Stimulated activated CD4-positive, alpha-beta T cell treated with anti-CD3 and anti-CD28 coated beads, Interleukin-1b, Interleukin-23, amount 100 ng/mL, for 4 hours (primary cell): ENCODE measurements around the gene ABCA7.

Source experiments
- DNase-seq, 2 donors: peaks; one replicate each; pipeline ENCODE4 v3.0.0-alpha.2; 2020; ENCODE audit warnings: low read depth in 2 of 2

ABCA7 gene

DNA sequence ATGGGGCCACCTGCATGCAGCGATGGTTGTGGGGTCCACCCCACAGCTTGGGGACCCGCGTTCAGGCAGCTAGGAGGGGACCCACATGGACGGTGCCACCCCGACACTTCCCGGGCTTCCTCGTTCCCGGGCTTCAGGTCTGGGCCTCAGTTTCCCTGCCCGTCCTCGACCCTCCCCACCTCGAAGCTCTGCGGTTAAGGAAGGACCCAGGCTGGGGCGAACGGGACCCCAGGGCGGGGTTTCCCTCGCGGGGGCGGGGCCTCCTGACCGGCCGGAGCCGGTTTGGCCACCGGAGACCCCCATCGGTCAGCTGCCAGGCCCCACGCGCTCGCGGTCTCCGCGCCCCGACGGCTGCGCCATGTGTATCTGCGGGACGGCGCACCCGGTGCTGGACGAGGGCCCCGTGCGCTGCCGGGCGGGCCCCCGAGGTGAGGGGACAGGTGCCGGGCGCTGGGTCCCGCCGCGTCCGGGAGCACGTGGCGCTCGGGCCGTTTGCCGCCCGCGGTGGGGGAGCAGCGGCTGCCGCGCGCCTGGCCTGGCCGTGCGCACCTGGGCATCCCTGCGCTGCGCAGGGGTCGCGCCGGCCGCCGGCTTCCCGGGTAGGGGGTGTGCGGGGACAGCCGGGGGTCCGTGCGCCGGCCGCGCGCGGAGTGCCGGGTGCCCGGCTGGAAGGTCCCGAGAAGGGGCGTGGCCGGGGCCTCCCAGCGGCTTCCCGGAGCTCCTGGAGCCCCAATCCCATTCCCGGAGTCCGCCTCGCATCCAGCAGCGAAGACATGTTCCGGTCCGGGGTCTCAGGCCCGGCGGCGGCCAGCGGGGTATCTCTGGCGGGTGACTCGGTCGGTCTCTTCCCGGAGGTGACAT lies 31.3 kb downstream of the ABCA7 start:
- DNase-seq: no peak

DNA sequence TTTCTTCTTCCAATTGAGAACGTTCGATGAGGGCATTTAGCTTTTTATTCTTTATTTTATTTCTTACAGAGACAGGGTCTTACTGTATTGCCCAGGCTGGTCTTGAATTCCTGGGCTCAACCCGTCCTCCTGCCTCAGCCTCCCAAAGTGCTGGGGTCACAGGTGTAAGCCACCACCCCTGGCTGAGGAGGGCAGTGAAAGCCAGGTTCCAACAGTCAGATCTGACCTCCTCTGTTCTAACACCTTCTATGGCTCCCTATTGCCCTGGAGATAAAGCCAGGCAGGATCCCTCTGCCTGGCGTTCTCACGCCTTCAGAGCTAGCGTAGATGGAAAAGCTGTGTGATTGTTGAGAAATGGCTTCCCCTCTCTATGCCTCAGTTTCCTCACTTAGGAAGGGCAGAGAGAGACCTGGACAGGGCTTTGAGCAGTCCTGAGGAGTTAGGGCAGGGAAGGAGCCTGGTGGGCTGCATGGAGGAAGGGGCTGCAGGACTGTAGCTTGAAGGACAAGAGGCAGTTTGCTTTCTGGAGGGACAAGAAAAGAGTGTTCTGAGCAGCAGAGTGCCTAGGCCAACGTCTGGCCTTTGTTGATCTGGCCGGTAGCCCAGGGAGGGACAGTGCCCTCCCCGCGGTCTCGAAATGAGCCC lies 32.6 kb downstream of the ABCA7 start:
- DNase-seq: no peak

DNA sequence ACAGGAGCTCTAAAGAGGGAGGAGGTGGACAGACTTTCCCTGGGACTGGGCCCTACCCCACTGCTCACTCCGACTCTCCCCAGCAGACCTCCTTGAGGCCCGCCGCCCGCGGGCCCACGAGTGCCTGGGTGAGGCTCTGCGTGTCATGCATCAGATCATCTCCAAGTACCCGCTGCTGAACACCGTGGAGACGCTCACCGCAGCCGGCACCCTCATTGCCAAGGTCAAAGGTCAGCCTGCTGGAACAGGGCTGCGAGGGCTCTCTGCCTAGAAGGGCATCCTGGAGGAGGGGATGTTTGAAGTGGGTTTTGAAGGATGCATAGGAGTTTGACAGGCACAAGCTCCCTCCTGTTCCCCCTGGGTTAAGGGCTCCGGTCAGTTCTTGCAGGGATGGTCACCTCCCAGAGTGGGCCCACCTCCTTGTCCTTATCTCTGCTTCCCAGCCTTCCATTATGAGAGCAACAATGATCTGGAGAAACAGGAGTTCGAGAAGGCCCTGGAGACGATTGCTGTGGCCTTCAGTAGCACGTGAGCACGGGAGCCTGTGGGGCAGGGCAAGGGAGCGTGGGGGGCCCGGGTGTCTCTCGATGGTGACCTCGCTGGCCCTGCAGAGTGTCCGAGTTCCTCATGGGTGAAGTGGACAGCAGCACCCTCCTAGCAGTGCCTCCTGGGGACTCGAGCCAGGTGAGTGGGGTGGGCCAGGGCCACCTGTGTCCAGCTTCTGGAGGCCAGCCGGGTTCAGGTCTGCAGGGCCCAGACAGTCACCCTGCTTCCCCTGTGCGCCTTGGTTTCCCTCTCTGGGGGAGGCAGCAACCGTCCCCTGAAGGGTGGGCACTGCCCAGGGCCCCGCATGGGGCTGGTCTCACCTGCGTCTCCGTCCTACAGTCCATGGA lies 33.4 kb downstream of the ABCA7 start:
- DNase-seq: no peak

DNA sequence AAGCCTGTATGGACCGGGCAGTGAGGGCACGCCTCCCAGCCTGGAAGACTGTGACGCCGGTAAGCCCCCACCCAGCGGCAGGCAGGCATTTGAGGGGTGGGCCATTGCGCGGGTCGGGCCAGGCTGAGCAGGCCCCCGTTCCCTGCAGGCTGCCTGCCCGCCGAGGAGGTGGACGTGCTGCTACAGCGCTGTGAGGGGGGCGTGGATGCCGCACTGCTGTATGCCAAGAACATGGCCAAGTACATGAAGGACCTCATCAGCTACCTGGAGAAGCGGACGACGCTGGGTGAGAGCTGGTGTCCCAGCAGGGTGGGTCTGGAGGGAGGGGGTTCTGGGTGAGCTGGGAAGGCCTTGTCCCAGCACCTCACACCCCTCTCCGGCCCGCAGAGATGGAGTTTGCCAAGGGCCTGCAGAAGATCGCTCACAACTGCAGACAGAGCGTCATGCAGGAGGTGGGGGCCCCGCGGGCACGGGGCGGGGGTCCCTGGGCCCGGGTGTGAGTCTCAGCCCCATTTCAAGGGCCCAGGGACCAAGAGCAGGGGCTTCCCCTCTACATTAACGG lies 34.1 kb downstream of the ABCA7 start:
- DNase-seq: no peak

DNA sequence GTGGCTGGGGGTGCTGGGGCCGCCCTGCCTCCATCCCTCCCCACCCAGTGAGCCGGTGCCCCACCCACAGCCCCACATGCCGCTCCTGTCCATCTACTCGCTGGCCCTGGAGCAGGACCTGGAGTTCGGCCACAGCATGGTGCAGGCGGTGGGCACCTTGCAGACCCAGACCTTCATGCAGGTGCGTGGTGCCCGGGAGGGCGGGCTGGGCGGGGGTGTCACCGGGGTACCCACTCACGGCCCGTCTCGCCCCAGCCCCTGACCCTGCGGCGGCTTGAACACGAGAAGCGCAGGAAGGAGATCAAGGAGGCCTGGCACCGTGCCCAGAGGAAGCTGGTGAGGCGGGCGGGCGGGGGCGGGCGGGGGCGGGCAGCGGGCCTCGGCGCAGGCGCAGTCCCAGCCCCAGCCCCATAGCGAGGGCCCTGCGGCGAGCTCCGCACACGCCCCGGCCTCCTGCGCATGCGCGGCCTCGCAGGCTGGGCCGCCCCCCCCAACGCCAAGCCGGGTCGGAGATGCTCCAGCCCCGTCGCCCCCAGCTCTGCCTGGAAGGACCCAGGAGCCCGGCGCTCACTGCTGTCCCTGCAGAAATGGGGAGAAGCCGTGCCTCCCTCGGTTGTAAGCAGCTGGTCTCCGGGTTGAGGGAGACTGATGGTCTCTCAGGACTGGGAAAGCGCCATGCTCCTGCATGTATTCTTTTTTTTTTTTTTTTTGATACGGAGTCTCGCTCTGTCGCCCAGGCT lies 34.8 kb downstream of the ABCA7 start:
- DNase-seq: peak; percentile 80 to 95

DNA sequence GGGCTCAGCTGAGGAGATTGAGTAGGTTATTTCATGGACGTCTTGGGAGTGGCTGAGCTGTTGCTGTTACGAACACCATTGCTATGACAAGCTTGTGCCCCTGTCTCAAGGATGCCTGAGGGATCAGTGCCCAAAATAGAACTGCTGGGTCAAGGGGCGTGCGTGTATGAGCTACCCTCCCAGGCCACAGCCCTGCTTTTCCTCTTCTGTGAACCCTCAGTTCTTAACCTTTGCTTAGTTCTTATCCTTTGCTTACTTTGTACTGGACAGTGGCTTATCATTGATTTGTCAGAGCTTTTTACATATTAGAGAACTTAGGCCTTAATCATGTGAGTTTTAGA lies 36.1 kb downstream of the ABCA7 start:
- no peak for DNase-seq

DNA sequence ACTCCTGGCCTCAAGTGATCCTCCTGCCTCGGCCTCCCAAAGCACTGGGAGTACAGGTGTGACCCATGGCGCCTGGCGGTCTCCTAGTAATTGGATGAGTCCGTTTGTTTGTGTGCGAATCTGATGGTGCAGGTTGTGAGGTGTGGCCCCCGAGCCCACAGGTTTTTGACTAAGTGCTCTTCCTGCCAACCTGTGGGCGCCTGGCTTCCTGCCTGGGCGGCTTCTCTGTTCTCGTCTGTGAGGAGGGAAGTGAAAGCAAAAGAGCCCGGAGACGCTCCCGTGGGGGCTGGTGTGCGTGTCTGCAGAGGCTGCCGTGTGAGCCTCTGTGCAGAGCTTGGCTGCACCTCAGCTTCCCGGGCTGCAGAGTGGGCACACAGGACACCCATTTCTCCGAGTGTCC lies 37.0 kb downstream of the ABCA7 start:
- DNase-seq: peak; percentile 80 to 86

DNA sequence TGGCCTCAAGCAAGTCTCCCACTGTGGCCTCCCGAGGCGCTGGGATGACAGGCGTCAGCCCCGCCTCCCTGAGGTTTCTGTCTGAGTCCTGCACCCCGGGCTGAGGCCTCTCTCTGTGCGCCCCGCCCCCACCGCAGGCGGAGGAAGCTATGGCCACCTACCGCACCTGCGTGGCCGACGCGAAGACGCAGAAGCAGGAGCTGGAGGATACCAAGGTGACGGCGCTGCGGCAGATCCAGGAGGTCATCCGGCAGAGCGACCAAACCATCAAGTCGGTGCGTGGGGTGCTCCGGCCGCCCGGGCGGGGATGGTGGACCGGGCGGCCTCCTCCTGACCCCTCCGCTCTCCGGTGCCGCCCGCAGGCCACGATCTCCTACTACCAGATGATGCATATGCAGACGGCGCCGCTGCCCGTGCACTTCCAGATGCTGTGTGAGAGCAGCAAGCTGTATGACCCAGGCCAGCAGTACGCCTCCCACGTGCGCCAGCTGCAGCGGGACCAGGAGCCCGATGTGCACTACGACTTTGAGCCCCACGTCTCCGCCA lies 39.7 kb downstream of the ABCA7 start:
- peak in 1 of 2 donors; percentile 68 for DNase-seq

DNA sequence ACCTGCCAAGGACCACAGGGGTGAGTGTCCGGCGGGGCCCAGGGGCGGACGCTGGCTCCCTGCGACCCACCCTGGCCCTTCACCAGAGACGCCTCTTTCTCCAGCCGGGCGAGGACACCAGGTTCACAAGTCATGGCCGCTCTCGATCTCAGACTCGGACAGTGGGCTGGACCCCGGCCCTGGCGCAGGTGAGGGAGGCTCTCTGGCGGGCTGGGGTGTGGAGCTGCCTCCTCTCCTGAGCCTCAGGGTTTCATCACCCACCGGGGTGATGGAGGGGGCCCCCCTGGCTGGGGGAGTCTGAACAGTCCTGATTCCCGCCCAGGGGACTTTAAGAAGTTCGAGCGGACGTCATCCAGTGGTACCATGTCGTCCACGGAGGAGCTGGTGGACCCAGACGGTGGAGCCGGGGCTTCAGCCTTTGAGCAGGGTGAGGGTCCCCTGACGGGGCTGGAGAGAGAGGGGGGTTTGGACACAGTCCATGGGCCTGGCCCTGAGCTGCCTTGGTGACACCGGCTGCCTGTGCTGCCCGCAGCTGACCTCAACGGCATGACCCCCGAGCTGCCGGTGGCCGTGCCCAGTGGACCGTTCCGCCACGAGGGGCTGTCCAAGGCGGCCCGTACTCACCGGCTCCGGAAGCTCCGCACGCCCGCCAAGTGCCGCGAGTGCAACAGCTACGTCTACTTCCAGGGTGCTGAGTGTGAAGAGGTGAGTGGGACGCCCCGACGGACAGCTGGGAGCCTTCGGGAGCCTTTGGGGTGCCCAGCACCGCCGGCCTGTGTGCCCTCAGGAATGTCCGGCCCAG lies 40.7 kb downstream of the ABCA7 start:
- DNase-seq: no peak

DNA sequence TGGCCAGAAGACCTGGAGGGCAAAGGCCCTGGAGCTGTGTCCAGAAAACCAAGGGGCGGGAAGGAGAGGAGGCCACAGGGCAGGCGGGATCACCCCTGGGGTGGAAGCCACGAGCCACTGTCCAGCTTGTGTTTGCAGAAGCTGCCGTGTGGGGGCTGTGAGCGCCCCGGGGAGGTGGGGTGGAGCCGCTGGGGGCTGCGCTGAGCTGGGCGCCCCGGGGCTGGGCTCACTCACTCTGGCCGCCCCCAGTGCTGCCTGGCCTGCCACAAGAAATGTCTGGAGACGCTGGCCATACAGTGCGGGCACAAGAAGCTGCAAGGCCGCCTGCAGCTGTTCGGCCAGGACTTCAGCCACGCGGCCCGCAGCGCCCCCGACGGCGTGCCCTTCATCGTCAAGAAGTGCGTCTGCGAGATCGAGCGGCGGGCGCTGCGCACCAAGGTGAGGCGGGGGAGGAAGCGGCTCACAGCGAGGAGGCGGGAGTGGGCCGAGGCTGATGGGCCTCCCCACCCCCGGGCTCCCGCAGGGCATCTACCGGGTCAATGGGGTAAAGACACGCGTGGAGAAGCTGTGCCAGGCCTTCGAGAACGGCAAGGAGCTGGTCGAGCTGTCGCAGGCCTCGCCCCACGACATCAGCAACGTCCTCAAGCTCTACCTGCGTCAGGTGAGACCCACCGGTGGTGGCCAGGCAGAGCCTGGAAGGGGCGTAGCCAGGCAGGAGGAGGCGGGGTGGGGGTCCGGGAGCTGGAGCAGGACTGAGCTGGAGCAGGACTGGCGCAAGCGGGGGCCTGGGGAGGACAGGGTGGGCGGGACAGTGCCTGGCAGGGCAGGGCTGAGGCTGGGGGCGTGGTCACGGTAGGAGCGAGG lies 41.6 kb downstream of the ABCA7 start:
- no peak for DNase-seq

DNA sequence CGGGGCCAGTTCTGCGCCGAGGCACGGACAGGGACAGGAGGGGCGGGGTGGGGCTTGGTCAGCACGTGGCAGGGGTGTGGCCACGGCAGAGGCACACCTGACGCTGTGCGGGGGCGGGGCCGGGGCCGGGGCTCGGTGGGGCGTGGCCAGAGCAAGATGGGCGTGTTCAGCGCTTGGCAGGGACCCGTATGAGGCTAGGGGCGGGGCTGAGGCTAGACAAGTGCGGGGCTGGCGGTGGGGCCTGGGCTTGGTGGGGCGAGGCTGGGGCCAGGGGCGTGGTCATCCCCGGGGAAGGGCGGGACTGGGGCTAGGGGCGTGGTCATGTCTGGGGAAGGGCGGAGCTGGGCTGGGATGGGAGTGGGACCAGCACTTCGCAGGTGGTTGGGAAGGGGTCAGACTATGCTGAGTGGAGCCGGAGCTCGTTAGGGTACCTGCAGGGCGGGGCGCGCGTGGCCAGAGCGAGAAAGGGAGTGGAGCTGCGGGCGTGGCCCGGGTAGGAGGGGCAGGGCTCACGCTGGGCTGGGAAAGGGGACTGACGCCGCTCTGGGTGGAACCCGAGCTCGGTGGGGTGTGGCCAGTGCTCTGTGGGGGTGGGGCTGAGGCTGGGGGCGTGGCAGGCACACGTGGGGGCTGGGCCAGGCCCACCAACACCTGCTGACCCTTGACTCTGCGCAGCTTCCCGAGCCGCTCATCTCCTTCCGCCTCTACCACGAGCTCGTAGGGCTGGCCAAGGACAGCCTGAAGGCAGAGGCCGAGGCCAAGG lies 42.4 kb downstream of the ABCA7 start:
- DNase-seq: peak; percentile 49 to 62

DNA sequence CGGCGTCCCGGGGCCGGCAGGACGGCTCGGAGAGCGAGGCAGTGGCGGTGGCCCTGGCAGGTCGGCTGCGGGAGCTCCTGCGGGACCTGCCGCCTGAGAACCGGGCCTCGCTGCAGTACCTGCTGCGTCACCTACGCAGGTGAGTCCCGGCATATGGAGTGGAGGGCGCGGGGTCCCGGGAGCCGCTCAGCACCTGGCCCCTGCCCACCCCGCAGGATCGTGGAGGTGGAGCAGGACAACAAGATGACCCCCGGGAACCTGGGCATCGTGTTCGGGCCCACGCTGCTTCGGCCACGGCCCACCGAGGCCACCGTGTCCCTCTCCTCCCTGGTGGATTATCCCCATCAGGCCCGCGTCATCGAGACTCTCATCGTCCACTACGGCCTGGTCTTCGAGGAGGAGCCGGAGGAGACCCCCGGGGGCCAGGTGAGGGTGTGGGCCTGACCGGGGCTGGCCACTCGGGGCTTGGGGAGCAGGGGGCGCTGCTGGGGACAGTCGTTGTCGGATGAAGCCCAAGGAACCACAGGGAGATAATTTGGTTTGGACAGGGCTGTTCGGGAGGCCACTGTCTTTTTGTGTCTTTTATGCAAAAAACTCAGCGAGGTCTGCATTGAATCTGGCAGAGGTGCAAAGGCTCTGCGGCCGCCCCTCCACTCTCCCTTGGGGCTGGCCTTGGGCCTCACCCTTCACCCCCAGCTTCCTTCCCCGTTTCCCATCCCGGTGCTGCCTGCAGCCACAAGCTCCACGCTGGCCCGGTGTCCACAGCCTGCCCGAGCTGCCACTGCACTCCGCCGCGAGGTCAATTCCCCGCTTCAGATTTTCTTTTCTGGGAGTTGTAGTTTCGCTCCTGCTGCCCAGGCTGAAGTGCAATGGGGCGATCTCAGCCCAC lies 43.3 kb downstream of the ABCA7 start:
- no peak for DNase-seq

DNA sequence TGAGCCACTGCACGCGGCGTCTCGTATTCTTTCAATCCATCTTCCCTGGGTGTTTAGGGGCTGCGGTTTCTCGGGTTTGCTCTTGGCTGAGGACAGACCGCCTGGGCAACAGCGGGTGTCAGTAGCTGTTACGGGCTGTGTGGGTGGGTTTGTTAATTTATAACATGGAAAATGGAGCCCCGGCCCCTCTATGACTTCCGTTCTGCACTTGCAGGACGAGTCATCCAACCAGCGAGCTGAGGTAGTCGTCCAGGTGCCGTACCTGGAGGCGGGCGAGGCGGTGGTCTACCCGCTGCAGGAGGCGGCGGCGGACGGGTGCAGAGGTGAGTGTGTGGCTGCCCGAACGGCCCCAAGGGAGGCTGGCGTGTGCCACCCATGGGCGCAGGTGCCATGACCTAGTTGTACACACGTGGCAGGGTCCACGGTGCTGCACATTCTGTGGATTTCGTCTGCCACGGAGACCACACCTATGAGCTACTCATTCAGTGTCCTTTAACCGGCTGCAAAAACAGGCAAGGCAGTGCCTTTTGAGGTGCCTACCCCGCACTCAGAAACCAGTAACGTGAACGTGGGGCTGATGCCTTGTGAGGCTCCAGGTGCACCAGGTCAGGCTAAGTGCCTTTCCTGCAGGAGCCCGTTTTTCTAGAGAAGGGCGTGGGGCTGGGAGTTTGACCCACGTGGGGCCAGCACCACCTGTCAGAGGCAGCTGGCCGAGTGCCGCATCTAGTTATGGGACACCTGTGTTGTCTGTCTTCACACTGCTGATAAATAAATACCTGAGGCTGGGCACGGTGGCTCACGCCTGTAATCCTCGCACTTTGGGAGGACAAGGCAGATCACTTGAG lies 44.3 kb downstream of the ABCA7 start:
- DNase-seq: no peak

DNA sequence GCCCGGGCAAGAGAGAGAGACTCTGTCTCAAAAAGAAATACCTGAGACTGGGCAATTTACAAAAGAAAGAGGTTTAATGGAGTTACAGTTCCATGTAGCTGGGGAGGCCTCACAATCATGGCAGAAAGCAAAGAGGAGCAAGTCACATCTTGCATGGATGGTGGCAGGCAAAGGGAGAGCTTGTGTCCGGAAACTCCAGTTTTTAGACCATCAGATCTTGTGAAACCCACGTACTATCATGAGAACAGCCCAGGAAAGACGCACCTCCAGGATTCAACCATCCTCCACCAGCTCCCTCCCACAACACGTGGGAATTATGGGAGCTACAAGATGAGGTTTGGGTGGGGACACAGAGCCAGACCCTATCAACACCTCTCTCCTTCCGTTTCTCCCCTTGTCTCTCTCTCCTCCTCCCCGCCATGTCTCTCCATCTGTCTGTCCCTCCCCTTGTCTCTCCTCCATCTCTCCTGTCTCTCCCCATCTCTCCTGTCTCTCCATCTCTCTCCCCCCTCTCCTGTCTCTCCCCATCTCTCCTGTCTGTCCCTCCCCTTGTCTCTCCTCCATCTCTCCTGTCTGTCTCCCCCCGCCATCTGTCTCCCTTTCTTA lies 45.2 kb downstream of the ABCA7 start:
- DNase-seq: no peak

DNA sequence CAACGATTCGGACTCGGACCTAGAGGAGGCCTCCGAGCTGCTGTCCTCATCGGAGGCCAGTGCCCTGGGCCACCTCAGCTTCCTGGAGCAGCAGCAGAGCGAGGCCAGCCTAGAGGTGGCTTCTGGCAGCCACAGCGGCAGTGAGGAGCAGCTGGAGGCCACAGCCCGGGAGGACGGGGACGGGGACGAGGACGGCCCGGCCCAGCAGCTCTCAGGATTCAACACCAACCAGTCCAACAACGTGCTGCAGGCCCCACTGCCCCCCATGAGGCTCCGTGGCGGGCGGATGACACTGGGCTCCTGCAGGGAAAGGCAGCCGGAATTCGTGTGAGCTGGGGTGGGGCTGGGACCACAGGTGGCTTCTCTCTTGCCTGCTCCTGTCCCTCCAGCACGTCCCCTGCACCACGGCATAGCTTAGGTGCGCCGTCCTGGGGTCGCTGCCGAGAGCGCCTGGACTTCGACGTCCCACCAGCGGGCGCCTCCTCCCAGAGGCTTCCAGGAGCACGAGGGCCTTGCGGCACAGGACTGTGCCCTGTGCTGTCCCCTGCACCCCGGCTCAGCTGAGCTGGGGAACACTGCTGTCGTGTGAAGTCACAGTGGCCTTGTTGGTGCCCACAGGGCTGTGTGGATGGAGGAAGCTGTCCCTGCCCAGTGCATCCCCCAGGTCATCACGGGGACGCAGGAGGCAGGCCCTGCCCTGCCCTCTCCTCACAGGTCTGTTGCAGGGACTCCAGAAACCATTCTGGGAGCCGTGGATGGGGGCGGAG lies 46.0 kb downstream of the ABCA7 start:
- no peak for DNase-seq
